ENCODE results near the gene OR14A16.

Gene OR14A16

GRCh38 chr1:247840818-247841217, 16.9 kb upstream of the OR14A16 start:
- Mint-ChIP-seq H3K27ac (no peak overlapping the region), H3K4me3 (no peak overlapping the region), H3K4me1 (ENCODE audit: low read depth) (no peaks in the 10 kb centered on the region), H3K9me3 (ENCODE audit: low read depth) (no peaks in the 10 kb centered on the region), H3K27me3 (peaks cover 2% of the 10 kb centered on the region), H3K36me3 (no peaks in the 10 kb centered on the region)

- H3K4me3 Mint-ChIP-seq = no peak overlapping the region
- H3K27ac Mint-ChIP-seq = no peak overlapping the region
- no peaks in the 10 kb centered on the region for H3K4me1 Mint-ChIP-seq (ENCODE audit: low read depth)
- no peaks in the 10 kb centered on the region for H3K36me3 Mint-ChIP-seq
- peaks cover 2% of the 10 kb centered on the region for H3K27me3 Mint-ChIP-seq
- H3K9me3 Mint-ChIP-seq (ENCODE audit: low read depth) = no peaks in the 10 kb centered on the region
Observed at GRCh38 chr1:247833601-247834000, 9.7 kb upstream of the OR14A16 start.

- no peaks in the 10 kb centered on the region for H3K4me1 Mint-ChIP-seq (ENCODE audit: low read depth)
- H3K27me3 Mint-ChIP-seq = no peaks in the 10 kb centered on the region
- no peaks in the 10 kb centered on the region for H3K9me3 Mint-ChIP-seq (ENCODE audit: low read depth)
- no peak overlapping the region for H3K27ac Mint-ChIP-seq
- no peak overlapping the region for H3K4me3 Mint-ChIP-seq
- no peaks in the 10 kb centered on the region for H3K36me3 Mint-ChIP-seq
Observed at GRCh38 chr1:247829656-247830055, 5.7 kb upstream of the OR14A16 start.

GRCh38 chr1:247825362-247825761, 1.4 kb upstream of the OR14A16 start:
- Mint-ChIP-seq H3K36me3 (no peaks in the 10 kb centered on the region), H3K27me3 (no peaks in the 10 kb centered on the region), H3K27ac (no peak overlapping the region), H3K4me1 (ENCODE audit: low read depth) (no peaks in the 10 kb centered on the region), H3K4me3 (no peak overlapping the region), H3K9me3 (ENCODE audit: low read depth) (no peaks in the 10 kb centered on the region)

GRCh38 chr1:247822060-247822459, 1.9 kb downstream of the OR14A16 start:
- Mint-ChIP-seq H3K4me1 (ENCODE audit: low read depth) (no peaks in the 10 kb centered on the region), H3K27ac (no peak overlapping the region), H3K36me3 (no peaks in the 10 kb centered on the region)

GRCh38 chr1:247812637-247813036, 11.3 kb downstream of the OR14A16 start:
- Mint-ChIP-seq H3K9me3 (ENCODE audit: low read depth) (no peaks in the 10 kb centered on the region), H3K27ac (no peak overlapping the region), H3K4me3 (no peak overlapping the region), H3K36me3 (no peaks in the 10 kb centered on the region), H3K4me1 (ENCODE audit: low read depth) (no peaks in the 10 kb centered on the region), H3K27me3 (no peaks in the 10 kb centered on the region)

More at GRCh38 chr1:247822060-247822459, 1.9 kb downstream of the OR14A16 start:
- H3K9me3 Mint-ChIP-seq (ENCODE audit: low read depth) = no peaks in the 10 kb centered on the region
- no peak overlapping the region for H3K4me3 Mint-ChIP-seq
- H3K27me3 Mint-ChIP-seq = no peaks in the 10 kb centered on the region

GRCh38 chr1:247797518-247797917, 26.4 kb downstream of the OR14A16 start:
- no peak overlapping the region for H3K27ac Mint-ChIP-seq
- no peaks in the 10 kb centered on the region for H3K9me3 Mint-ChIP-seq (ENCODE audit: low read depth)
- H3K4me3 Mint-ChIP-seq = no peak overlapping the region
- H3K27me3 Mint-ChIP-seq = peaks cover 3% of the 10 kb centered on the region
- H3K36me3 Mint-ChIP-seq = no peaks in the 10 kb centered on the region
- H3K4me1 Mint-ChIP-seq (ENCODE audit: low read depth) = no peaks in the 10 kb centered on the region

GRCh38 chr1:247769603-247770002, 54.3 kb downstream of the OR14A16 start:
- no peak overlapping the region for H3K27ac Mint-ChIP-seq
- no peaks in the 10 kb centered on the region for H3K9me3 Mint-ChIP-seq (ENCODE audit: low read depth)
- no peak overlapping the region for H3K4me3 Mint-ChIP-seq
- H3K4me1 Mint-ChIP-seq (ENCODE audit: low read depth) = no peaks in the 10 kb centered on the region
- H3K36me3 Mint-ChIP-seq = no peaks in the 10 kb centered on the region
- peaks cover 2% of the 10 kb centered on the region for H3K27me3 Mint-ChIP-seq

Measured in activated naive CD8-positive, alpha-beta T cell (primary cell).